HepG2 (cell line): ENCODE results near the gene AKAP8. TPM values are rescaled to one million over a fixed set of nuclear protein-coding genes. Genes with fewer than 3 reads are reported as not detected.

Experiments used
- ATAC-seq: fragments of 200-7000 bp; cut with Tn5 transposase; 3 replicates; pipeline ENCODE4 v1.9.1; 2020; ENCODE audit warnings: mild to moderate bottlenecking, moderate library complexity
- BruUV-seq: library from RNA; stranded (reverse); fragments of 400-500 nt; replicated peaks from 2 replicates; lab custom pipeline; 2021; lab: Mats Ljungman, UMichigan
- CTCF ChIA-PET: fragments of 300-600 bp; formaldehyde crosslinking; extraction: SDS; loops from one replicate; lab custom pipeline; 2021; ENCODE audit warnings: low total read pairs, inconsistent platforms, low intra/inter-chr PET ratio; lab: Yijun Ruan, JAX
- POLR2A ChIA-PET: fragments of 350-600 bp; sonication (Branson Sonifier 250); formaldehyde crosslinking; loops from one replicate; lab custom pipeline; 2020; ENCODE audit warnings: antibody characterized with exemption, inconsistent platforms; lab: Yijun Ruan, JAX
- DNase-seq: peaks from one replicate; pipeline ENCODE4 v3.0.0-alpha.2; 2015; ENCODE audit warnings: low spot score
- FAIRE-seq: peaks from 3 replicates; lab custom pipeline; 2011; peaks lifted over from hg19 to GRCh38; lab: Jason Lieb, UNC
- H2AFZ ChIP-seq: one replicate; pipeline ENCODE4 v1.6.1; 2011; ENCODE audit warnings: low read length, inconsistent platforms
- H3K27ac ChIP-seq: fragments of 300-600 bp; 3 replicates; pipeline ENCODE4 v1.8.0; 2011; ENCODE audit warnings: mixed run types, mild to moderate bottlenecking, mixed read lengths, low read length, inconsistent platforms; ENCODE audit not compliant: insufficient read depth; ENCODE audit errors: extremely low read length
- H3K27me3 ChIP-seq, 2 experiments: fragments of 200-600 bp in 1 of 2; 2 replicates in 1 of 2; 3 replicates in 1 of 2; pipeline versions ENCODE4 v1.6.0 to v1.8.0; 2011; ENCODE audit warnings: low read length in 2 of 2, mild to moderate bottlenecking in 2 of 2, moderate library complexity in 2 of 2, inconsistent platforms in 1 of 2; ENCODE audit not compliant: insufficient read depth in 2 of 2, control insufficient read depth in 1 of 2
- H3K36me3 ChIP-seq, 2 experiments: fragments of 200-600 bp in 1 of 2; replicated peaks in 1 of 2; 2 replicates in 1 of 2; 3 replicates in 1 of 2; pipeline versions ENCODE4 v1.5.1 to v1.8.0; 2011; ENCODE audit warnings: low read length in 2 of 2, inconsistent platforms in 1 of 2; ENCODE audit not compliant: insufficient read depth in 2 of 2, control insufficient read depth in 1 of 2
- H3K4me1 ChIP-seq: 2 replicates; pipeline ENCODE4 v1.5.1; 2012; ENCODE audit warnings: low read length, inconsistent platforms; ENCODE audit not compliant: insufficient read depth
- H3K4me2 ChIP-seq: 2 replicates; pipeline ENCODE4 v1.6.0; 2011; ENCODE audit warnings: low read depth, low read length, inconsistent platforms
- H3K4me3 ChIP-seq, 3 experiments: fragments of 200-600 bp in 1 of 3; sonication (generic), shearing (Covaris generic) in 1 of 3; replicated peaks in 1 of 3; 2 replicates each; pipeline ENCODE4 v1.5.1; 2011 to 2016; ENCODE audit warnings: low read length in 3 of 3, inconsistent platforms in 2 of 3, low read depth in 2 of 3, mild to moderate bottlenecking in 2 of 3, control low read depth in 1 of 3, mixed read lengths in 1 of 3; ENCODE audit not compliant: insufficient read depth in 1 of 3
- H3K79me2 ChIP-seq: one replicate; pipeline ENCODE4 v1.6.1; 2011; ENCODE audit warnings: low read length, inconsistent platforms; ENCODE audit not compliant: insufficient read depth
- H3K9ac ChIP-seq: 2 replicates; pipeline ENCODE4 v1.6.0; 2011; ENCODE audit warnings: mild to moderate bottlenecking, low read depth, low read length, inconsistent platforms; ENCODE audit not compliant: insufficient read depth
- H3K9me3 ChIP-seq: 2 replicates; pipeline ENCODE4 v1.5.1; 2012; ENCODE audit warnings: mild to moderate bottlenecking, low read length
- H4K20me1 ChIP-seq: 2 replicates; pipeline ENCODE4 v1.6.0; 2011; ENCODE audit warnings: inconsistent platforms, mild to moderate bottlenecking, low read length, moderate library complexity; ENCODE audit not compliant: insufficient read depth
- CEBPB ChIP-seq: IDR thresholded peaks from 2 replicates; pipeline ENCODE4 v1.6.1; 2011; ENCODE audit warnings: low read depth, low read length, improper control_type of control experiment, borderline replicate concordance
- CHD2 ChIP-seq: IDR thresholded peaks from 2 replicates; pipeline ENCODE4 v1.6.1; 2011; ENCODE audit warnings: low read depth, low read length, improper control_type of control experiment
- FOXO1 ChIP-seq: sonication (generic); formaldehyde crosslinking; IDR thresholded peaks from 2 replicates; pipeline ENCODE4 v1.4.0; 2020; ENCODE audit warnings: missing genetic modification reagents
- NFE2 ChIP-seq: sonication (generic); formaldehyde crosslinking; IDR thresholded peaks from 2 replicates; pipeline ENCODE4 v1.4.0; 2020; ENCODE audit warnings: missing genetic modification reagents
- YY1 ChIP-seq: IDR thresholded peaks from 2 replicates; pipeline ENCODE4 v1.6.1; 2011; ENCODE audit warnings: low read length, low read depth, moderate library complexity, mild to moderate bottlenecking; ENCODE audit not compliant: insufficient read depth, insufficient replicate concordance
- WGBS: methylation state at CpG from one replicate; pipeline ENCODE4 v1.1.6; 2017; ENCODE audit warnings: low lambda C conversion rate; 5-methylcytosine and 5-hydroxymethylcytosine counted together
- in situ Hi-C: cut with HindIII; loops from 2 replicates; pipeline ENCODE4 v1.10.0; 2017; ENCODE audit warnings: low pct_unique_long_range_greater_than_20kb; ENCODE audit not compliant: extremely low pct_ligation_motif_present
- intact Hi-C: fragments of 100-400 bp; cut with micrococcal nuclease; formaldehyde crosslinking; loops from one replicate; pipeline ENCODE4 v1.10.0; 2022; ENCODE audit not compliant: unreplicated experiment
- polyA plus RNA-seq, 8 experiments: library from polyadenylated mRNA; depleted of rRNA in 3 of 8; stranded (reverse) in 7 of 8; unstranded in 1 of 8; fragments of >200 nt; fragmentation: Illumina TruSeq in 4 of 8; extraction: Trizol in 4 of 8; gene quantifications; 2 replicates each; pipeline versions ENCODE4 v1.2.1 to v1.2.3, GENCODE V29; 2011 to 2016; ENCODE audit warnings: low read depth in 4 of 8, missing spikeins in 1 of 8, mixed read lengths in 1 of 8; ENCODE audit not compliant: insufficient read depth in 1 of 8
- total RNA-seq, 5 experiments: library from RNA; depleted of rRNA; stranded (reverse); fragments of >200 nt; fragmentation: Illumina TruSeq; extraction: Trizol; gene quantifications; 2 replicates each; pipeline ENCODE4 v1.2.3, GENCODE V29; 2016; ENCODE audit warnings: low read depth in 1 of 5
- TF ChIP-seq, protein P1 (sequence below): fragments of 450-650 bp; IDR thresholded peaks from 2 replicates; pipeline ENCODE4 v1.6.1; 2017

Gene AKAP8
- total and polyA plus RNA-seq, 2 of the 13 experiments (the other 11 are each of a cell fraction or from before 2014, with no cell fraction given) = 15.9 to 22.1 TPM

DNA sequence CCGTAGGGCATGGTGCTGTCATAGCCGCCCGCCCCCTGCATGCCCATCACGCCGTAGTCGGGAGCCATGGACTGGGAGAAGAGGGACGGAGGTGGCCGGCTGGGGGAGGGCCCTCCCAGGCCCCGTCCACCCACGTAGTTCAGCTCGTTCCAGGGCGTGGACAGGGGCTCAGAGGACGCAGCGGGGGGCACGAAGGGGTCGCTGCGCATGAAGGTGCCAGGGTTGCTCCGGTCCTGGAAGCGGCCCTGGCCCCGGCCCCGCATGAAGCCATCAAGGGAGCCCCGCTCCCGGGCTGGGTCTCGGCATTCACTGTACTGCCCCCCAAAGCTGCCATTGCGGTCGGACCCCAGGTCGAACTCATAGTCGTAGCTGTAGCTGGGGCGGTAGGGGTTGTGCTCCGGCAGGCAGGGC lies 6.7 kb downstream of the AKAP8 start (continued):
- TF ChIP-seq, protein P1, sequence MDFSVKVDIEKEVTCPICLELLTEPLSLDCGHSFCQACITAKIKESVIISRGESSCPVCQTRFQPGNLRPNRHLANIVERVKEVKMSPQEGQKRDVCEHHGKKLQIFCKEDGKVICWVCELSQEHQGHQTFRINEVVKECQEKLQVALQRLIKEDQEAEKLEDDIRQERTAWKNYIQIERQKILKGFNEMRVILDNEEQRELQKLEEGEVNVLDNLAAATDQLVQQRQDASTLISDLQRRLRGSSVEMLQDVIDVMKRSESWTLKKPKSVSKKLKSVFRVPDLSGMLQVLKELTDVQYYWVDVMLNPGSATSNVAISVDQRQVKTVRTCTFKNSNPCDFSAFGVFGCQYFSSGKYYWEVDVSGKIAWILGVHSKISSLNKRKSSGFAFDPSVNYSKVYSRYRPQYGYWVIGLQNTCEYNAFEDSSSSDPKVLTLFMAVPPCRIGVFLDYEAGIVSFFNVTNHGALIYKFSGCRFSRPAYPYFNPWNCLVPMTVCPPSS = no peak
- no peak for TF ChIP-seq CHD2
- no peak for TF ChIP-seq NFE2 (CRISPR knock-in tag)
- no peak for TF ChIP-seq FOXO1
- no peak for TF ChIP-seq CEBPB
- TF ChIP-seq, all 625 proteins: peak for 2

GRCh38 chr19:15372470-15372869 lies 7.1 kb downstream of the AKAP8 start:
- BruUV-seq = no TSS peak
- ATAC-seq (no peak), FAIRE-seq (no peak), DNase-seq (no peak)
- Histone ChIP-seq H3K4me1 (peaks cover 18% of the 10 kb centered on the region), H3K4me3 (no peak overlapping the region), H3K36me3 (peaks cover 33 to 74% of the 10 kb centered on the region in 2 experiments), H2AFZ (no peak overlapping the region), H3K9me3 (no peaks in the 10 kb centered on the region), H3K79me2 (peaks cover 42% of the 10 kb centered on the region), H3K9ac (no peak overlapping the region), H3K27ac (no peak overlapping the region), H3K27me3 (no peaks in the 10 kb centered on the region), H3K4me2 (no peak overlapping the region), H4K20me1 (peaks cover 24% of the 10 kb centered on the region)
- no peak for TF ChIP-seq YY1
- ChIA-PET CTCF (no interaction called here), POLR2A (no interaction called here)
- 96% methylated on average over 14 of the region's 14 CpGs for WGBS
- intact Hi-C loops (loop anchor here (10.0 kb wide), 1 partner anchor 88 kb away; no protein-coding TSS in a partner anchor), in situ Hi-C loops (no loop called here)
